ENCODE measurements around the gene CLPTM1L.

GRCh38 chr5:1274471-1274870 lies 70.4 kb downstream of the CLPTM1L start:
- TF ChIP-seq CTCF (IDR thresholded peaks at IDR 0.05) (no peak), POLR2A (IDR thresholded peaks at IDR 0.05) (no peak), POLR2AphosphoS5 (IDR thresholded peaks at IDR 0.05) (no peak)

Measured in transverse colon (tissue), 4 donors.